Hair follicle dermal papilla cell (primary cell): ENCODE data around the gene URI1. TPM values are rescaled to one million over a fixed set of nuclear protein-coding genes. Genes with fewer than 3 reads are reported as not detected.

Experiments
- small RNA-seq: library from RNA; depleted of rRNA; stranded (forward); fragments of <200 nt; gene quantifications from one replicate; pipeline ENCODE3, GENCODE V24; 2012
- total RNA-seq: library from RNA; depleted of rRNA; stranded (reverse); fragments of >200 nt; gene quantifications from 2 replicates; pipeline ENCODE4 v1.2.3, GENCODE V29; 2012

Gene URI1
- 61.8 and 68.2 TPM in 2 replicates for total RNA-seq

GRCh38 chr19:29941828-29942403, at the start of gene URI1:
URI1 (plus strand) TSS chr19:29942239; CDS start chr19:29942548, 309 bp downstream.

Small RNA genes lying within 50 kb of the gene (small RNA-seq; reads per million reads assigned to genes)
- gene AC008798.1 (not detected), gene TAF9P3 (not detected)

Other genes starting within 250 kb of the URI1 start
- gene C19orf12, start 227.0 kb upstream of the URI1 start, total RNA-seq: 49.8 and 54.5 TPM in 2 replicates
- 4.6 and 4.7 TPM in 2 replicates for gene CCNE1, start 130.2 kb upstream of the URI1 start, total RNA-seq